Activated T-cell treated with anti-CD3 and anti-CD28 coated beads, Interleukin-2, amount 50 U/mL, for 4 hours (primary cell): ENCODE data around the gene TMPRSS15. TPM values are rescaled to one million over a fixed set of nuclear protein-coding genes. Genes with fewer than 3 reads are reported as not detected.
"Not testable (repeated sequence)": the region's sequence is repeated elsewhere in the genome, so short reads cannot be mapped to it uniquely, and the experiment has no call there.

Source experiments
- ATAC-seq, 2 donors: fragments of 200-7000 bp; cut with Tn5 transposase; one replicate each; pipeline ENCODE4 v1.10.0; 2021
- DNase-seq: peaks from one replicate; pipeline ENCODE4 v3.0.0-alpha.2; 2020
- H3K27me3 Mint-ChIP-seq: one replicate; pipeline ENCODE4 v1.8.0; 2021; ENCODE audit warnings: low read depth, mixed read lengths
- H3K36me3 Mint-ChIP-seq: one replicate; pipeline ENCODE4 v1.8.0; 2022; ENCODE audit warnings: mixed read lengths; ENCODE audit not compliant: insufficient read depth
- H3K4me1 Mint-ChIP-seq: one replicate; pipeline ENCODE4 v1.8.0; 2021; ENCODE audit warnings: low read depth, mixed read lengths
- H3K4me3 Mint-ChIP-seq: one replicate; pipeline ENCODE4 v1.8.0; 2021; ENCODE audit warnings: mild to moderate bottlenecking, moderate library complexity, mixed read lengths
- H3K9me3 Mint-ChIP-seq: one replicate; pipeline ENCODE4 v1.8.0; 2021; ENCODE audit warnings: mixed read lengths
- total RNA-seq, 3 donors: library from RNA; stranded (reverse); gene quantifications; one replicate each; pipeline ENCODE4 v1.2.1, GENCODE V29; 2021

TMPRSS15 gene
- not detected for total RNA-seq

DNA sequence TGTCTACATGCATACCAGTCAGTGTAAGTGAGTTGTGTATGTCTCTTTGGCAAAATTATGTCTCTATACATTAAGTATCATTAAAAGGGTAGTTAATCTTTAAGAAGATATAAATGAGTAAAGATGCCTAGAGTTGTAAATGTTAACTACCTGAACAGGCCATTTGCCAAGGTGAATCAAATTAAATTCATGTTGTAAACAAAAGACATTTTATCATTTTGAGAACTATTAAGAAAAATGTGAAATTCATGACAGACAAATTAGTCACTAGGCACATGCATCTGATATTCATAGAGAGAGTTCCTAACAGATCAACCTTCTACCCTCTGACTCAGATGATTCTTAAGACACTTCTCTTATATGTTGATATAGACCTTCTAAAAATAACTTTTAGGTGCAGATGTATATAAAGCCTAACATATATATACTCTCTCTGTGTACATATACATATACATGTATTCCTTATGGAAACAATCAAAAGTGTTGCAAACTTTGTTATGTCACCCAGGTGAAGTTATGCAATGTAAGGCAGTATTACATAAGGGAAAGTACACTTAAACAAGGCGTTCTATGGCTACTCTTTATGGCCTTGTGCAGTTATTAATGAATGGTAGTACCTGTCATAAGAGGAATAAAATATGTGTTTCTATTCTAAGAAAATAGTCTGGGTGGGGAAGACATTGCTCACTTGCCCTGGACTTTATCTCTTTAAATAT lies at the start of gene TMPRSS15:
TMPRSS15 (minus strand) TSS at position 51 of the 716 bp plus-strand sequence. CDS start 163 bp downstream, outside the sequence.
- DNase-seq (no peak), ATAC-seq (no peak)
- H3K9me3 Mint-ChIP-seq, result peaks cover 6% of the 10 kb centered on the region
- no peak within 1 kb of the TSS for H3K4me3 Mint-ChIP-seq
- H3K27me3 Mint-ChIP-seq, result no peaks in the 10 kb centered on the region
- H3K4me1 Mint-ChIP-seq, result no peaks in the 10 kb centered on the region
- H3K36me3 Mint-ChIP-seq, result no peaks in the 10 kb centered on the region

DNA sequence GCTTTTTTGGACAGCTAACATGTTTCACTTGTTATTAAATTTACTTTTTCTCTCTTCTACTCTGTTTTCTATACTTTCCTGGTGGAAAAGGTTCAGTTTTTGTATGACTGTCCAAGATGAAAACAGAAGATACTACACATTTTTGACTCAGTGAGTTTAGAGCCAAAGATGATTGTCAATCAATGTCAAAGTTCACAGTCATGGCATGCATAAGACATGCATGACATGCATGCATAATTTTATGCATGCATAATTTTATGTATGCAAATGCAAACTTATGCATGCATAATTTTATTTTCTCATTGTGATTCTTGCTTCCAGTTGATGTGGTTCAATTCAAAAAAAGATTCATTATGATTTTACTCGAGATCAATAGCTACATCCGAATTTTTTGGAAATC lies 48.1 kb upstream of the TMPRSS15 start:
- ATAC-seq, result no peak
- H3K4me3 Mint-ChIP-seq, result no peak overlapping the region
- H3K4me1 Mint-ChIP-seq, result no peaks in the 10 kb centered on the region
- H3K27me3 Mint-ChIP-seq, result no peaks in the 10 kb centered on the region
- DNase-seq, result no peak
- peaks cover 3% of the 10 kb centered on the region for H3K9me3 Mint-ChIP-seq
- H3K36me3 Mint-ChIP-seq, result no peaks in the 10 kb centered on the region

DNA sequence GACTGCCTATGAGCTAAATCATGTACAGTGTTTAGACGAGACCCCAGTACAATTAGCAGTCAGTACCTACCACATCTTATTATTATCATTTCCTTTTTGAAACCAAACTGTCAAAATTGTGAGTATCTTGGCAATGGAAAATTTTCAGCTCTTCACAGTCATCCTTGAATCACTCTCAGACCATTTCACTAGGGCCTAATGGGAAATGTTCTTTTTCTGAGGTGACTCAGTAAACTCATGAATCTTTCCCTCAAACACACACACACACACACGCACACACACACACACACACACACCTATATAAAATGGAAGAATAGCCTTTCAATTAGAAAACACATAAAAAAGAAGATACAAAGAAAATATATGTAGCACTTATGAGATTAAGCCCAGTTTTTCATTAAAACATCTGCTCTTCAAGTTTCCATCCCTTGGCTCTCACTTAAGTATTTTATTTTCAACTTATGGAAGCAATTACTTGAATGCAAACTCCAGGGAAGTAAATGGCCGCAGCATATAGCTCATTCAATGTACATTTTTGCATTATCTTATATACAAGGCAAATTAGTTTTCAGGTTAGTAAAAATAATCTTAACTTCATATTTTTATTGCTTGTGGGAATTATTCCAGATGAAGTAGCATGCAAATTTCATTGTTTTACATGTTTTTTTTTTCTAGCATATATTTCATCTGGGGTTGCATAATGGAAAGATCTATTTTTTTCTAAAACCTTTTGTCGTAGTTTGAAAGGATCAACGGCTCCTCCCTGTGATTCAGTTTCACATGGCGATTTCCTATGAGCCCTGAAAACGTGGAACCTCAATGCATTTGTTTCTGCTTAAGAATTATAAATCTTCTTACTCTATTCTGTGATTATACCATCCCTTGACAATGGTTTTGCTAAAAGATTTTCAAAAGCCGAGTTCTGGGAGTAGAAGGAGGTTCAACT lies 46.3 kb upstream of the TMPRSS15 start:
- H3K27me3 Mint-ChIP-seq, result no peaks in the 10 kb centered on the region
- ATAC-seq, result no peak

DNA sequence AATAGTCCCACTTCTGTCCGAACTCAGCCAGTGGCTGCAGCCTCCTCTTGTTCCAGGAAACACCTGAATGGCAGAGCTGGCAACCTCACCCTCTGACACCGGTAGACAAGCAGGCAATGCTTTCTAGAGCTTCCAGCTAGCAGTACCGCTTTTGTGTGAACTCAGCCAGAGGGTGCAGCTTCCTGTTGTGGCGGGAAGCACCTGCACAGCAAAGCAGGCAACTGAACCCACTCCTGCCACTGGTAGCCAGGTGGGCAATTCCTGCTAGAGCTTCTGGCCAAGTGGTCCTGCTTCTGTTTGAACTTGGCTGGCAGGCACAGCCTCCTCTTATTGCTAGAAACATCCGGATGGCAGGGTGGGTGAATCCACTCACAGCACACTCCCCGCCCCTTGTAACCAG lies 40.1 kb upstream of the TMPRSS15 start:
- Mint-ChIP-seq H3K4me3 (no peak overlapping the region), H3K27me3 (no peaks in the 10 kb centered on the region), H3K9me3 (peaks cover 11% of the 10 kb centered on the region), H3K4me1 (no peaks in the 10 kb centered on the region), H3K36me3 (no peaks in the 10 kb centered on the region)
- ATAC-seq, result no peak
- DNase-seq, result no peak

More for the DNA sequence above, 46.3 kb upstream of the TMPRSS15 start:
- H3K9me3 Mint-ChIP-seq, result peaks cover 3% of the 10 kb centered on the region
- H3K4me1 Mint-ChIP-seq, result no peaks in the 10 kb centered on the region
- H3K4me3 Mint-ChIP-seq, result no peak overlapping the region
- H3K36me3 Mint-ChIP-seq, result no peaks in the 10 kb centered on the region
- DNase-seq, result no peak

DNA sequence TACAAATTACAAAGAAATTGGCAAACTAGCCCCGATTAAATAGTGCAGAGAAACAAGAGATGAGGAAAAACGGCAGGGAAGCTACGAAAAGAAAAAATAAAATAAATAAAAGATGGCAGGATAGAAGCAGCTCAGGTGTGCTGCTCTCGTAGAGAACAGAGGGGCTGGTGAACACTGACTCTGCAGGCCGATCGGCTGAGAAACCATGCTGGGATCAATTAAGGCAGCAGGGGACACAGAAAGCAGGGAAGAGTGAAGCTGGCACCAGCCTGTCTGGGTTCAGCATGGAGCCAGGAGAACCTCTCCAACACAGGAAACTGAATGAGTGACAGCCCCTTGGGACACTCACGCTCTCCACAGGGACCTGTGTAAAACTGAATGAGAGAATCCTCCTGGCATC lies 39.5 kb upstream of the TMPRSS15 start:
- ATAC-seq (no peak), DNase-seq (no peak)
- Mint-ChIP-seq H3K27me3 (no peaks in the 10 kb centered on the region), H3K9me3 (peaks cover 11% of the 10 kb centered on the region), H3K36me3 (no peaks in the 10 kb centered on the region), H3K4me3 (no peak overlapping the region), H3K4me1 (no peaks in the 10 kb centered on the region)

DNA sequence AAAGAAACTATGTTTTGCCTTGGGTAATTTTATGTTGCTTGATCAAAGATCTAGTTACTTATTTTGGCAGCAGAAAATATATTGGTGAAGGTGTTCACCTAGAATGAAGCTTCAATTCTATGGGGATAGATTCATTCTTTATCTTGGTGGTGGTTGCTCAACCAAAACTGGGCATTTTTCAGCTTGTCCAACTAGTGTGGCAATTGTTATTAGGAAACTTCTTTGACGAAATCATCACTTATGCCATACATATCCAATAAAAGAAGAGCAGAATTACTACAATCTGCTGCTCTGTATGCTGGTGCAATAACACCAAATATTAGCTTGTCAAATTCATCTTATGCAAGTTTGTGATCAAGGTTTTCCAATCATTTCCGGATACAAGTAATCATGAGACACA lies 26.8 kb upstream of the TMPRSS15 start:
- DNase-seq, result no peak
- ATAC-seq, result no peak
- H3K27me3 Mint-ChIP-seq, result no peaks in the 10 kb centered on the region
- H3K4me1 Mint-ChIP-seq, result no peaks in the 10 kb centered on the region
- no peak overlapping the region for H3K4me3 Mint-ChIP-seq
- H3K36me3 Mint-ChIP-seq, result no peaks in the 10 kb centered on the region
- H3K9me3 Mint-ChIP-seq, result no peaks in the 10 kb centered on the region

DNA sequence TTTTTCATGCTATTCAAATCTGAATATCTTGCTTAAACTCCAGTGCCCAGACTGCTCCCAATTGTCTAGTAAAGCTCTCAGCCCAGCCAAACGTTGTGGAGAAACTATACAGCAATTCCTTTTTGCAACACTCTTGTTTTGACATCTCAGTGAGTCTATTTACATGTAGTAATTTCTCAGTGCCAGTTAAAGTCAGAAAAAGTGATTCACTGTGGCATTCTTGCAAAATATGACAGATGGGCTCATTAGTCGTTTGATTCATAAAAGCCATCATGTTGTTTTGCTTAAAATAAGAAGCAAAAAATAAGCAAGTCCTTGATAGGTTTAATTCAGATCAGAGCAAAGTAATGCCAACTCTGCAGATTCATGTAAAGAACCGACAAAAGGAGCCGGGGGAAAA lies 20.7 kb upstream of the TMPRSS15 start:
- ATAC-seq (no peak), DNase-seq (no peak)
- H3K27me3 Mint-ChIP-seq, result no peaks in the 10 kb centered on the region

DNA sequence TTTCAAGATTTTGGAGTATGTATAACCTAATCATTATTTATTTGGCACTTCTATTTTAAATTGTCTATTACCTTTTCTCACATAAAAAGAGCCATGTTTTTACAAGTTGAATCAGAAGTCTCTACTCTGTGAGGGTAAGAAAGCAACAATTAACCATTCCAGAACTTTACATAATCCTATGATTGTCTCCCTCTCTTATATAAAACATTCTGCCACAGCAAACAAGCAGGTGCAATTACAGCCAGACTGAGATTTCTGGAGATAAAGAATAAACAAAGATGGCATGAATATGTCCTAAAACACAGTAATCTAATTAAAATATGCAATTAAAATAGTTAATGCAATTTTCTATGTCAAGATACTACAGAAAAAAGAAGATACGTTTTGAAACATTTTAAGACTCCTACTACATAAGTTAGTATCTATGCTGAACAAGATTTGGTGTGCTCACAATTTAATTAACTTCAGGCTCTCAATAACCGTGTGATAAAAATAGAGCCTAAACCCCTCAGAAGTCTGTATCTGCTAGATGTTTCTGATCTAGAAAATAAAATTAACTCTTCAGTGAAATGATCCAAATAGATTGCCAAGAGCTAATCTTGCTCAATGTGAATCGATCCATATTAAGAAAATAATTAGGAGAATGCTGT lies 13.7 kb upstream of the TMPRSS15 start:
- no peaks in the 10 kb centered on the region for H3K36me3 Mint-ChIP-seq
- no peak for DNase-seq
- no peaks in the 10 kb centered on the region for H3K4me1 Mint-ChIP-seq
- H3K9me3 Mint-ChIP-seq, result peaks cover 4% of the 10 kb centered on the region
- no peaks in the 10 kb centered on the region for H3K27me3 Mint-ChIP-seq
- no peak overlapping the region for H3K4me3 Mint-ChIP-seq
- ATAC-seq, result no peak

More for the DNA sequence above, 20.7 kb upstream of the TMPRSS15 start:
- Mint-ChIP-seq H3K36me3 (no peaks in the 10 kb centered on the region), H3K4me1 (no peaks in the 10 kb centered on the region), H3K9me3 (peaks cover 4% of the 10 kb centered on the region), H3K4me3 (no peak overlapping the region)

DNA sequence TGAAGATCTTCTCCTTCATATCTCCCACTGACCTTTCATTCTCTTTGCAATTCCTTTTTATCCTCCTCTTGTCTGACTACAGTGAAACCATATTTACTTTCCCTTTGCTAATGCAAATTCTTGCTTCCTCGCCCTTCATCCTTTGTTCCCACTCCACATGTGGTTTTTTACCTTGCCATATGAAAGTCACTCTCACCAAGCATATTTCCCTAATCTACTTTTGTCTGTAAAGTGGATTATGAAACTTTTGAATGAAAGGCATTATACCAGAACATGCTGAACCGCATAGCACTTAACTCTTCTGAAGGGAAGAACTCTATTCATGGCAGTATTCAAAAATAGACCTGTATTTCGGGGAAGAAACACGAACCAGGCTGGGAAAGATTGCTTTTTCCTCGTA lies 8.0 kb upstream of the TMPRSS15 start:
- no peak overlapping the region for H3K4me3 Mint-ChIP-seq
- DNase-seq (no peak), ATAC-seq (no peak)
- H3K4me1 Mint-ChIP-seq, result no peaks in the 10 kb centered on the region
- no peaks in the 10 kb centered on the region for H3K27me3 Mint-ChIP-seq
- peaks cover 3% of the 10 kb centered on the region for H3K9me3 Mint-ChIP-seq
- no peaks in the 10 kb centered on the region for H3K36me3 Mint-ChIP-seq

DNA sequence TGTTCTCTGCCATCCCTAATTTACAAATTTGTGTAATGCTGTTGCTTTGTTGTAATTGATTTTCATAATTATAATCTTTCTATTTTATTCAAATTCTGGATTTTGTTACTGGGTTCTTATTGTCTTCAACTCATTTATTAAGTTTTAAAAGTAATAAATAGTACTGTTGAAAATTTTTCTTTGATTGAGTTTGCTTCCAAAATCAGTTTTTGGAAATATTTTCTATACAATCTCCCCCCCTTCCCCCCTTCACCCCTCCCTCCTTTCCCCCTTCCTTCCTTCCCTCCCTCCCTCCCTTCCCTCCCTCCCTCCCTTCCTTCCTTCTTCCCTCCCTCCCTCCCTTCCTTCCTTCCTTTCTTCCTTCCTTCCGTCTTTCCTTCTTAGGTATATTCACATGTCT lies 6.0 kb upstream of the TMPRSS15 start:
- H3K36me3 Mint-ChIP-seq, result no peaks in the 10 kb centered on the region
- peaks cover 3% of the 10 kb centered on the region for H3K9me3 Mint-ChIP-seq
- ATAC-seq, result no peak
- DNase-seq, result no peak
- no peaks in the 10 kb centered on the region for H3K4me1 Mint-ChIP-seq
- H3K27me3 Mint-ChIP-seq, result no peaks in the 10 kb centered on the region
- H3K4me3 Mint-ChIP-seq, result no peak overlapping the region

DNA sequence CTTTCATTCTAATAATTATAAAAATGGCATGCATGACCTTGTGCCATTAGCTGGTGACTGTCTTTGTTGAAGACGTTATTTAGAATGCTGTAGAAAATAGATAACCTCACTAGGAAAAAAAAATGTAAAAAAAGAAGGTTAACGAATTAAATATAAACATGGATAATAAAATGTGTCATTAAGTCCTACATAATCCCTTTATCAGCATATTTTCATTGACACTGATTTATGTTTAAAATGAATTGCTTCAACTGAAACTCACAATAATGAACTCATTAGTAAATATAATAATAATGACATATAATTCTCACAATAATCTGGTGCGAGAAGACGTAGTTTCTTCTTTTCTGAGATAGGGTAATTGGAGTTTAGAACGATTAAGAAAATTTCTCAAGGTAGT lies 4.7 kb downstream of the TMPRSS15 start:
- Mint-ChIP-seq H3K4me1 (no peaks in the 10 kb centered on the region), H3K4me3 (no peak overlapping the region), H3K27me3 (no peaks in the 10 kb centered on the region), H3K36me3 (no peaks in the 10 kb centered on the region), H3K9me3 (peaks cover 6% of the 10 kb centered on the region)
- ATAC-seq, result no peak
- no peak for DNase-seq

DNA sequence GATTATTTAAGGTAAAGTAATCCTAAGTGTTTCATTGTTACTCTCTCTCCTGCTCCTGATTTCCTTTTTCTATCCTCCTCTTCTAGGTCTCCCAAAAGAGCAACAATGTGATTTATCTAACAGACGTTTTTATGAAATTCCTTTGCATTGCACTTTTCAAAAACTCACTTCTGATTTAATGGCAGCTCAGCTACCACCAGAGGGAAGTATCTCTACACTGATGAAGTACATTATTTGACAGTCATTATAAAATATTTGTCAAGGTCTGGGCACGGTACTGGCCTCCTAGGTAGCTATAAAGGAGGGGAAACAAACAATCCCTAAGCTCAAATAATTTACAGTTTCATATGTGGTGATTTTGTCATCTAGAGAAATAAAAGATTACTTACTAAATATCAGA lies 15.6 kb downstream of the TMPRSS15 start:
- no peak for ATAC-seq
- Mint-ChIP-seq H3K9me3 (peaks cover 3% of the 10 kb centered on the region), H3K27me3 (no peaks in the 10 kb centered on the region), H3K36me3 (no peaks in the 10 kb centered on the region), H3K4me1 (no peaks in the 10 kb centered on the region), H3K4me3 (no peak overlapping the region)
- no peak for DNase-seq

DNA sequence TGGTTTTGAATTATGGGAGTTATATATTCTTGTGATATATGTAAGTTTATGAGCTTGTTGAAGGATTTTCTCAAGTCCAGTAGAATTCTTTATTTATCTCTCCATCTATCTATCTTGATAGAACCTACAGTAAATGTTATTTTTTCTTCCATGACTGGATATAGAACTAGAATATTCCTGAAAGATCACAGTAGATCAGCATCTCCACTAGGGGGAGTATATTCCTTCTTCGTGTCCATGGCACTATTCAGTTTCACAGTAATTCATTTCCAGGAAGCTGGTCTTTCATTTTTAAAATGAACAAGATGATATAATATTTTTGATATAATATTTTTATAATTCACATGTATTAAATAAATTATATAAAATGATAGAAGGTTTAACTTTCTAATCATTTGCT lies 18.8 kb downstream of the TMPRSS15 start:
- ATAC-seq, result no peak
- H3K4me1 Mint-ChIP-seq, result no peaks in the 10 kb centered on the region
- H3K4me3 Mint-ChIP-seq, result no peak overlapping the region

DNA sequence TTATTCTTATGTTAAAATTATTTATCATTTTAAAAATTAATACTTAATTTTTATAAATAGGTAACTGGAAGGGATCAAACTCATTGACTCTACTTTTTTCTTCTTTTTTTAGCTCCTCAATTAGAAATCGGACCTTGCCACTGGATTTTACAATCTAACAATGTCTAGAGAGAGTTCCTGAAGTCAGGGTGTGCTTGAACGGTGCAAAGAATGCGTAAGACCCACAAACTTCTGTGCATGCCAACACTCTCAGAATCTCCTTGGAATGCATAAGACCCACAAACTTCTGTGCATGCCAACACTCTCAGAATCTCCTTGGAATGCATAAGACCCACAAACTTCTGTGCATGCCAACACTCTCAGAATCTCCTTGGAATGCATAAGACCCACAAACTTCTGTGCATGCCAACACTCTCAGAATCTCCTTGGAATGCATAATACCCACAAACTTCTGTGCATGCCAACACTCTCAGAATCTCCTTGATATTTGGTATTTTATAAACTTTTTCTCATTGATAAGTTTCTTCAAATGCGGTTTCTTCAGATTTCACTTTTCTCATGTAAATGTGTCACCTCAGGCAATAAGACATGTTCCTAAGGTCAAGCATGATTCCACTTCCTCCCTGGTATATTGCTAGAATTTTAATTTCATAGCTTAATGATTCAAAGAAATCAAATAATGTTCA lies 20.5 kb downstream of the TMPRSS15 start:
- H3K4me1 Mint-ChIP-seq, H3K9me3 Mint-ChIP-seq, ATAC-seq, DNase-seq, H3K36me3 Mint-ChIP-seq, H3K27me3 Mint-ChIP-seq, H3K4me3 Mint-ChIP-seq: not testable (repeated sequence)

More for the DNA sequence above, 18.8 kb downstream of the TMPRSS15 start:
- Mint-ChIP-seq H3K27me3 (no peaks in the 10 kb centered on the region), H3K9me3 (no peaks in the 10 kb centered on the region), H3K36me3 (no peaks in the 10 kb centered on the region)
- no peak for DNase-seq
